Measurements from ENCODE around the gene SYT1. TPM values are rescaled to one million over a fixed set of nuclear protein-coding genes. Genes with fewer than 3 reads are reported as not detected.

The SYT1 gene
- total RNA-seq: 2.9 and 4.2 TPM in 2 replicates

GRCh38 chr12:78864403-78864869 lies at the start of gene SYT1:
TSS of gene SYT1 (plus strand) at chr12:78864774.

Small RNA genes lying within 50 kb of the gene (small RNA-seq; reads per million reads assigned to genes)
- gene MIR1252: 0.13 reads per million
